ENCODE data around the gene RPS24.

DNA sequence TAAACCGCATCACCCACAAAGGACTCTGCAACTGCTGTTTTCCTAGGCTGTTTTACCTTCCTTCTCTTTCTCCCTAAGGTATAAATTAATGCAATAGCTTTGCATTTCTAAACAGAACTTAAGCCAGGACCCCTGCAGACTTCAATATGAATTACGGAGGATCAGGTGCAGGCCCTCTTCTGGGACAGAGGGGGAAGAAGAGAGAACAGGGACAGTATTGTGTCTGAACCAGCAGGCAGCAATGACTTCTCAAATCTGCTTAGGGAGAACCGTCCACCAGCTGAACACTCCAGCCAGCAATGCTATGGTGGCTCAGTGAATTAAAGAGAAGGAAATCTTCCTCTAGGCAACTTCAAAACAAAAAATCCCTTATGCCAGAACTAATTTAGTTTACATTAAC lies 40.0 kb upstream of the RPS24 start:
- TF ChIP-seq, protein P1, sequence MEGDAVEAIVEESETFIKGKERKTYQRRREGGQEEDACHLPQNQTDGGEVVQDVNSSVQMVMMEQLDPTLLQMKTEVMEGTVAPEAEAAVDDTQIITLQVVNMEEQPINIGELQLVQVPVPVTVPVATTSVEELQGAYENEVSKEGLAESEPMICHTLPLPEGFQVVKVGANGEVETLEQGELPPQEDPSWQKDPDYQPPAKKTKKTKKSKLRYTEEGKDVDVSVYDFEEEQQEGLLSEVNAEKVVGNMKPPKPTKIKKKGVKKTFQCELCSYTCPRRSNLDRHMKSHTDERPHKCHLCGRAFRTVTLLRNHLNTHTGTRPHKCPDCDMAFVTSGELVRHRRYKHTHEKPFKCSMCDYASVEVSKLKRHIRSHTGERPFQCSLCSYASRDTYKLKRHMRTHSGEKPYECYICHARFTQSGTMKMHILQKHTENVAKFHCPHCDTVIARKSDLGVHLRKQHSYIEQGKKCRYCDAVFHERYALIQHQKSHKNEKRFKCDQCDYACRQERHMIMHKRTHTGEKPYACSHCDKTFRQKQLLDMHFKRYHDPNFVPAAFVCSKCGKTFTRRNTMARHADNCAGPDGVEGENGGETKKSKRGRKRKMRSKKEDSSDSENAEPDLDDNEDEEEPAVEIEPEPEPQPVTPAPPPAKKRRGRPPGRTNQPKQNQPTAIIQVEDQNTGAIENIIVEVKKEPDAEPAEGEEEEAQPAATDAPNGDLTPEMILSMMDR (IDR thresholded peaks at IDR 0.05; ENCODE audit: low read depth, low read length, poor library complexity, severe bottlenecking), result no peak
- no peak for TF ChIP-seq EZH2phosphoT487 (IDR thresholded peaks at IDR 0.05; ENCODE audit: borderline replicate concordance, low read length)
